ENCODE measurements around the gene GBGT1.

DNA sequence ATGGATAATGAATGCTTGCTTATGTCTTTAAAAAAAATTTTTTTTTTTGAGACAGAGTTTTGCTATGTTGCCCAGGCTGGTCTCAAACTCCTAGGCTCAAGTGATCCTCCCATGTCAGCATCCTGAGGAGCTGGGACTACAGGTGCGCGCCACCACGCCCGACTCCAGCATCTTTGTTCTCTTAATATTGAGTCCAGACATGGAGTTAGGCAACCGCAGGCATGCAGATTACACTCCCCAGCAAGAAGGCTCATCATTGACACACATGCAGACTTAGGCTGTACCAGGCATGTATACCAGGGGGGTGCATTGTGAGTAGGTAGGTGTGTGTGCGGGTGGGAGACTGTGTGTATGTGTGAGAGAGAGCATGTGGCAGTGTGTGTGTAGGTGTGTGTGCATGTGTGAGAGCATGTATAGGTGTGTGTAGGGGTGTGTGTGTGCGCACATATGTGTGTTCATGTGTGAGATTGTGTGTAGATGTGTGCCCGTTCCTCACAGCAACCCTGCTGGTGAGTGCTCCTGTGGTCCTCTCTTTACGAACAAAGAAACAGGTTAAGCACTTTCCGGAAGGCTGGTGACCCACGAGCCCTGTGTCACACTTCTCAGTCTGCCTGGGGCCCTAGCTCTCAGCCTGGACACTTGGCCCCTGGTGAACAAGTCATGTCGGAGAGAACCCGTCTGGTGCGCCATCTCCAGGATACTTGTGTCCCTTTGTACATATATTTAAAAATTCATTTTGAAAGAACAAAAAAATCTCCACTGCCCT lies 39.2 kb upstream of the GBGT1 start:
- no peak for TF ChIP-seq ZNF274 (IDR thresholded peaks at IDR 0.05; ENCODE audit: low read depth, low read length)
- TF ChIP-seq YY1 (IDR thresholded peaks at IDR 0.05; ENCODE audit: insufficient read depth, insufficient read length), result no peak
- no peak for TF ChIP-seq SUZ12 (IDR thresholded peaks at IDR 0.05; ENCODE audit: extremely low read depth, insufficient read depth, insufficient read length)
